Sigmoid colon (tissue), 7 donors: ENCODE results near the gene SLC33A1. TPM values are rescaled to one million over a fixed set of nuclear protein-coding genes. Genes with fewer than 3 reads are reported as not detected.
"Not testable (repeated sequence)": the region's sequence is repeated elsewhere in the genome, so short reads cannot be mapped to it uniquely, and the experiment has no call there.

Experiments used
- DNase-seq: peaks from one replicate; pipeline ENCODE4 v3.0.0-alpha.2; 2019
- H3K27ac ChIP-seq, 4 donors: fragments of 200-600 bp; sonication (generic); one replicate each; pipeline ENCODE4 v1.5.1; 2016 to 2019; ENCODE audit warnings: mild to moderate bottlenecking in 1 of 4
- H3K27me3 ChIP-seq, 3 donors: fragments of 200-600 bp; sonication (generic); one replicate each; pipeline ENCODE4 v1.5.1; 2019; ENCODE audit warnings: mild to moderate bottlenecking in 1 of 3
- H3K36me3 ChIP-seq, 4 donors: fragments of 200-600 bp; sonication (generic); one replicate each; pipeline ENCODE4 v1.5.1; 2016 to 2019
- H3K4me1 ChIP-seq, 4 donors: fragments of 200-600 bp; sonication (generic); one replicate each; pipeline ENCODE4 v1.5.1; 2017 to 2019
- H3K4me3 ChIP-seq, 4 donors: fragments of 200-600 bp; sonication (generic); one replicate each; pipeline ENCODE4 v1.5.1; 2017 to 2019; ENCODE audit warnings: mild to moderate bottlenecking in 2 of 4, moderate library complexity in 1 of 4
- H3K9me3 ChIP-seq, 4 donors: fragments of 200-600 bp in 3 of 4; sonication (generic) in 3 of 4; one replicate each; pipeline versions ENCODE4 v1.5.1 to v1.6.1; 2013 to 2019
- CTCF ChIP-seq, 4 experiments: fragments of 450-650 bp in 3 of 4; fragments of 200-600 bp in 1 of 4; IDR thresholded peaks; one replicate each; pipeline ENCODE4 v1.5.1; 2016 to 2019; ENCODE audit warnings: antibody characterized with exemption in 4 of 4, mild to moderate bottlenecking in 3 of 4, moderate library complexity in 2 of 4
- EP300 ChIP-seq, 4 donors: sonication (generic); formaldehyde crosslinking; IDR thresholded peaks; one replicate each; pipeline ENCODE4 v1.6.1; 2017; ENCODE audit warnings: antibody characterized with exemption in 4 of 4
- POLR2A ChIP-seq, 2 donors: fragments of 450-650 bp; IDR thresholded peaks; one replicate each; pipeline ENCODE4 v1.6.1; 2016; ENCODE audit warnings: antibody characterized with exemption in 2 of 2, mild to moderate bottlenecking in 2 of 2, moderate library complexity in 2 of 2
- POLR2AphosphoS5 ChIP-seq, 4 donors: sonication (generic); formaldehyde crosslinking; IDR thresholded peaks; one replicate each; pipeline ENCODE4 v1.6.1; 2017; ENCODE audit warnings: antibody characterized with exemption in 4 of 4
- WGBS, 2 donors: extraction: QIAGEN DNeasy Blood & Tissue Kit; methylation state at CpG; one replicate each; pipeline ENCODE4 v1.1.7; 2013; 5-methylcytosine and 5-hydroxymethylcytosine counted together
- intact Hi-C: fragments of 100-400 bp; cut with DNase I; formaldehyde crosslinking; loops from one replicate; pipeline ENCODE4 v1.15.1; 2023
- polyA plus RNA-seq, 3 donors: library from polyadenylated mRNA; stranded (reverse); fragments of 200-250 nt; gene quantifications; one replicate each; pipeline ENCODE4 v1.2.3, GENCODE V29; 2013
- total RNA-seq, 4 donors: library from RNA; depleted of rRNA; stranded (reverse); fragments of >200 nt; gene quantifications; one replicate each; pipeline ENCODE4 v1.1.0, GENCODE V29; 2016
- donor health status: healthy with polysubstance abuse.
- donor health status: Bipolar disorder and iron deficiency.
- donor health status: healthy.

Gene SLC33A1
- total and polyA plus RNA-seq, 7 donors = 2.8 to 28.2 (median 14.4) TPM

DNA sequence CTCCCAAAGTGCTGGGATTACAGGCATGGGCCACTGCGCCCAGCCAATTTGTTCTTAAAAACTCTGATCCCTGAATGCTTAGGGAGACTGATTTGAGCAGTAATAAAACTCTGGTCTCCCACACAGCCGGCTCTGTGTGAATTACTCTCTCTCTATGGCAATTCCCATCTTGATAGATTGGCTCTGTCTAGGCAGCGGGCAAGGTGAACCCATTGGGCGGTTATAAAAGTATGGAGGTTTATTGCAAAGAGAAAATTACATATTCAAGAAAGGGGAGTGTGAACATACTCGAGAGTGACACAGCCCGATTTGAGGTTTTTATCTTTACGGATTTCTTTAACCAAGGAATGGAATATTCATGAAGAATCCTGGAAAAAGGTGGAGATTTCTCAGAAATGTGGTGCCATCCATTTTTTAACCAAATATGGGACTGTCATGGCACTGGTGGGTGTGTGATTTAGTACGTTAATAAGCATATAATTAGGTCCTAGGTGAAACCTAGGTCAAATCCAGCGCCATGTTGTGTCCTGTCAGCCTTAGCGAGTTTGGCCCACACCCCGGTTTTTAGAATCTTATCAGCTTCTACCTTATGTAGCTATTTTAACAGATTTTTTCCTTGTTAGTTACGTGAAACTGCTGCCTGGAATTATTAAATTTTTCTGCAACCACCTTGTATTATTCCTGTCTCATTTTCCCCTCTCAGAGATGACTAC lies 9.0 kb upstream of the SLC33A1 start:
- 88 to 89% methylated on average over 12 of the region's 12 CpGs for WGBS, 2 donors
- intact Hi-C loops = no loop called here

DNA sequence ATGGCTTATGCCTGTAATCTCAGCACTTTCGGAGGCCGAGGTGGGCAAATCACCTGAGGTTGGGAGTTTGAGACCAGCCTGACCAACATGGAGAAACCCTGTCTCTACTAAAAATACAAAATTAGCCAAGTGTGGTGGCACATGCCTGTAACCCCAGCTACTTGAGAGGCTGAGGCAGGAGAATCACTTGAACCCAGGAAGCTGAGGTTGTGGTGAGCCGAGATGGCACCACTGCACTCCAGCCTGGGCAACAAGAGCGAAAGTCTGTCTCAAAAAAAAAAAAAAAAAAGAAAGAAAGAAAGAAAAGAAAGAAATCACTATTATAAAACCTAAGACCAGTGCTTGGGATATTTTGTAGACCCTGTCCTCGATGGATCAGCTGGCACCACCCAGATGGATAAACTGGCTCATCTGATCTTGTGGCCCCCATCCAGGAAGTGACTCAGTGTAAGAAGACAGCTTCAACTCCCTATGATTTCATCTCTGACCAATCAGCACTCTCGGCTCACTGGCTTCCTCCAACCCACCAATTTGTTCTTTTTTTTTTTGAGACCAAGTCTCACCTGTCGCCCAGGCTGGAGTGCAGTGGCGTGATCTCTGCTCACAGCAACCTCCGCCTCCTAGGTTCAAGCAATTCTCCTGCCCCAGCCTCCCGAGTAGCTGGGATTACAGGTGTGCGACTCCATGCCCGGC lies 8.2 kb upstream of the SLC33A1 start:
- H3K27ac ChIP-seq, H3K9me3 ChIP-seq, intact Hi-C loops, H3K36me3 ChIP-seq, DNase-seq, H3K4me3 ChIP-seq, H3K27me3 ChIP-seq, H3K4me1 ChIP-seq: not testable (repeated sequence)
- WGBS, 2 donors = 86 to 87% methylated on average over 12 of the region's 12 CpGs

More for the DNA sequence above, 9.0 kb upstream of the SLC33A1 start:
- no peak for DNase-seq
- Histone ChIP-seq H3K4me3 (no peak overlapping the region), H3K36me3 (no peaks in the 10 kb centered on the region), H3K27ac (no peak overlapping the region), H3K4me1 (no peaks in the 10 kb centered on the region), H3K27me3 (no peaks in the 10 kb centered on the region), H3K9me3 (no peaks in the 10 kb centered on the region)
- no peak for TF ChIP-seq POLR2A (IDR thresholded peaks at IDR 0.05)
- no peak for TF ChIP-seq CTCF (IDR thresholded peaks at IDR 0.05)
- TF ChIP-seq POLR2AphosphoS5 (IDR thresholded peaks at IDR 0.05) = no peak
- TF ChIP-seq EP300 (IDR thresholded peaks at IDR 0.05) = no peak

- Histone ChIP-seq H3K27me3 (no peaks in the 10 kb centered on the region), H3K27ac (no peak overlapping the region), H3K9me3 (no peaks in the 10 kb centered on the region), H3K36me3 (no peaks in the 10 kb centered on the region), H3K4me3 (no peak overlapping the region), H3K4me1 (no peaks in the 10 kb centered on the region)
- no peak for DNase-seq
- intact Hi-C loops = no loop called here
- TF ChIP-seq POLR2AphosphoS5 (IDR thresholded peaks at IDR 0.05) (no peak), CTCF (IDR thresholded peaks at IDR 0.05) (no peak), EP300 (IDR thresholded peaks at IDR 0.05) (no peak), POLR2A (IDR thresholded peaks at IDR 0.05) (no peak)
- WGBS, 2 donors = 88 to 89% methylated on average over 2 of the region's 2 CpGs
These were observed 7.4 kb upstream of the SLC33A1 start for GRCh38 chr3:155861476-155862183.

GRCh38 chr3:155860424-155860823 lies 6.2 kb upstream of the SLC33A1 start:
- H3K4me1 ChIP-seq, H3K9me3 ChIP-seq, intact Hi-C loops, H3K4me3 ChIP-seq, H3K27ac ChIP-seq, H3K27me3 ChIP-seq, H3K36me3 ChIP-seq, DNase-seq: not testable (repeated sequence)
- 90% methylated on average over 5 of the region's 5 CpGs for WGBS, 2 donors

DNA sequence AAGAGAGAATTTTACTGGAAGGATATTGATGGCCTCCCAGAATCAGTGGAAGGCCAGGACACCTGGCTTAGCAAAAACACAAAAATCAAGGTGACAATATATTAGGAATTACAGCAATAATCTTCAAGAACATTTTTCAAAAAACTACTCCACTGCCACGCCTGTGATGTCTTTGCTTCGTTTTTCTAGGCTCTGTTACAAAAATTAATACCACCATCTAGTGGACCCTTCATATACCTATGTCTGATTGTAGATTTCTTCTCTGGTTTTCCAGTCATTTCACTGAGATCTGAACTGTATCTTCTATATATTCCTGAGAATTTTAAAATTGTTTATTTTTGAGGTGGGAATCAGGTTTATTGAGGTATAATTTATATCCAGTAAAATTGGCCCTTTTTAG lies 5.6 kb upstream of the SLC33A1 start:
- TF ChIP-seq CTCF (IDR thresholded peaks at IDR 0.05) (no peak), POLR2A (IDR thresholded peaks at IDR 0.05) (no peak), POLR2AphosphoS5 (IDR thresholded peaks at IDR 0.05) (no peak), EP300 (IDR thresholded peaks at IDR 0.05) (no peak)
- WGBS, 2 donors = 5 to 7% methylated on average over 2 of the region's 2 CpGs
- H3K9me3 ChIP-seq = no peaks in the 10 kb centered on the region

More for the DNA sequence above, 5.6 kb upstream of the SLC33A1 start:
- no peaks in the 10 kb centered on the region for H3K27me3 ChIP-seq
- no peak overlapping the region for H3K4me3 ChIP-seq
- no peaks in the 10 kb centered on the region for H3K36me3 ChIP-seq
- DNase-seq = no peak
- intact Hi-C loops = loop anchor here (10.0 kb wide), 1 partner anchor 1295 kb away; no protein-coding TSS in a partner anchor
- no peak overlapping the region for H3K27ac ChIP-seq
- H3K4me1 ChIP-seq = peaks cover 0 to 4% (median 2%) of the 10 kb centered on the region in 4 donors
